Breast epithelium (tissue), 4 donors: ENCODE results near the gene ABCC1. TPM values are rescaled to one million over a fixed set of nuclear protein-coding genes. Genes with fewer than 3 reads are reported as not detected.
"Not testable (repeated sequence)": the region's sequence is repeated elsewhere in the genome, so short reads cannot be mapped to it uniquely, and the experiment has no call there.

Experiments
- DNase-seq, 2 donors: peaks; one replicate each; pipeline ENCODE4 v3.0.0-alpha.2; 2019; ENCODE audit warnings: low spot score in 2 of 2
- H3K27ac ChIP-seq, 2 donors: fragments of 200-600 bp; sonication (generic) in 1 of 2; one replicate each; pipeline ENCODE4 v1.5.1; 2016 to 2019; ENCODE audit warnings: mild to moderate bottlenecking in 1 of 2
- H3K27me3 ChIP-seq, 2 donors: fragments of 200-600 bp; sonication (generic) in 1 of 2; one replicate each; pipeline versions ENCODE4 v1.5.1 to v1.6.0; 2017 to 2019; ENCODE audit warnings: control low read depth in 1 of 2, mild to moderate bottlenecking in 1 of 2
- H3K36me3 ChIP-seq: fragments of 200-600 bp; one replicate; pipeline ENCODE4 v1.5.1; 2019
- H3K4me1 ChIP-seq, 2 donors: fragments of 200-600 bp; sonication (generic); one replicate each; pipeline ENCODE4 v1.5.1; 2016 to 2019; ENCODE audit warnings: control low read depth in 1 of 2
- H3K4me3 ChIP-seq, 3 donors: fragments of 200-600 bp; sonication (generic); 1 replicate in 2 of 3; 2 replicates in 1 of 3; pipeline ENCODE4 v1.5.1; 2016 to 2019; ENCODE audit warnings: mild to moderate bottlenecking in 3 of 3, moderate library complexity in 2 of 3
- H3K9me3 ChIP-seq, 2 donors: fragments of 200-600 bp; sonication (generic) in 1 of 2; one replicate each; pipeline ENCODE4 v1.5.1; 2016 to 2019; ENCODE audit warnings: control low read depth in 1 of 2
- CTCF ChIP-seq, 3 donors: fragments of 450-650 bp; IDR thresholded peaks; one replicate each; pipeline ENCODE4 v1.5.1; 2016 to 2017; ENCODE audit warnings: antibody characterized with exemption in 3 of 3, mild to moderate bottlenecking in 3 of 3, moderate library complexity in 3 of 3
- POLR2A ChIP-seq: fragments of 450-650 bp; IDR thresholded peaks from one replicate; pipeline ENCODE4 v1.6.1; 2016; ENCODE audit warnings: antibody characterized with exemption, mild to moderate bottlenecking, moderate library complexity
- POLR2AphosphoS5 ChIP-seq, 3 donors: sonication (generic); formaldehyde crosslinking; IDR thresholded peaks; one replicate each; pipeline ENCODE4 v1.6.1; 2017; ENCODE audit warnings: antibody characterized with exemption in 3 of 3
- intact Hi-C: fragments of 100-400 bp; cut with DNase I; formaldehyde crosslinking; loops from one replicate; pipeline ENCODE4 v1.15.1; 2023; ENCODE audit warnings: low total_unique reads
- total RNA-seq, 3 donors: library from RNA; depleted of rRNA; stranded (reverse); fragments of >200 nt; gene quantifications; one replicate each; pipeline ENCODE4 v1.1.0, GENCODE V29; 2016

ABCC1 gene
- total RNA-seq, 3 donors from 2014 or later = 14.6 to 26.9 (median 21.3) TPM

- intact Hi-C loops = loop anchor here (2.0 kb wide), 1 partner anchor 65 kb away; no protein-coding TSS in a partner anchor
- Histone ChIP-seq H3K27me3 (no peaks in the 10 kb centered on the region), H3K9me3 (no peaks in the 10 kb centered on the region), H3K27ac (no peak overlapping the region), H3K36me3 (no peaks in the 10 kb centered on the region), H3K4me1 (no peaks in the 10 kb centered on the region), H3K4me3 (no peak overlapping the region)
- TF ChIP-seq POLR2A (no peak), POLR2AphosphoS5 (IDR thresholded peaks at IDR 0.05) (no peak), CTCF (IDR thresholded peaks at IDR 0.05) (no peak)
- DNase-seq = no peak
Measured at GRCh38 chr16:15907863-15908478, 41.4 kb upstream of the ABCC1 start.

GRCh38 chr16:15911198-15911597 lies 38.2 kb upstream of the ABCC1 start:
- intact Hi-C loops = no loop called here
- DNase-seq = no peak
- H3K27me3 ChIP-seq = no peaks in the 10 kb centered on the region

GRCh38 chr16:15913046-15913698 lies 36.2 kb upstream of the ABCC1 start:
- Histone ChIP-seq H3K36me3 (no peaks in the 10 kb centered on the region), H3K4me3 (no peak overlapping the region), H3K9me3 (no peaks in the 10 kb centered on the region), H3K27me3 (no peaks in the 10 kb centered on the region), H3K4me1 (no peaks in the 10 kb centered on the region), H3K27ac (no peak overlapping the region)
- intact Hi-C loops = no loop called here
- TF ChIP-seq CTCF (IDR thresholded peaks at IDR 0.05) = no peak
- no peak for TF ChIP-seq POLR2A
- no peak for TF ChIP-seq POLR2AphosphoS5 (IDR thresholded peaks at IDR 0.05)
- no peak for DNase-seq

More at GRCh38 chr16:15911198-15911597, 38.2 kb upstream of the ABCC1 start:
- TF ChIP-seq POLR2AphosphoS5 (IDR thresholded peaks at IDR 0.05) = no peak
- no peak for TF ChIP-seq CTCF (IDR thresholded peaks at IDR 0.05)
- TF ChIP-seq POLR2A = no peak
- Histone ChIP-seq H3K27ac (no peak overlapping the region), H3K4me1 (no peaks in the 10 kb centered on the region), H3K4me3 (no peak overlapping the region), H3K36me3 (no peaks in the 10 kb centered on the region), H3K9me3 (no peaks in the 10 kb centered on the region)

GRCh38 chr16:15915555-15916081 lies 33.8 kb upstream of the ABCC1 start:
- Histone ChIP-seq H3K27ac (no peak overlapping the region), H3K4me3 (no peak overlapping the region), H3K9me3 (no peaks in the 10 kb centered on the region), H3K36me3 (no peaks in the 10 kb centered on the region), H3K4me1 (no peaks in the 10 kb centered on the region), H3K27me3 (no peaks in the 10 kb centered on the region)
- intact Hi-C loops = no loop called here
- no peak for DNase-seq
- TF ChIP-seq POLR2AphosphoS5 (IDR thresholded peaks at IDR 0.05) (no peak), POLR2A (no peak), CTCF (IDR thresholded peaks at IDR 0.05) (no peak)

- Histone ChIP-seq H3K4me3 (no peak overlapping the region), H3K27me3 (no peaks in the 10 kb centered on the region), H3K36me3 (no peaks in the 10 kb centered on the region), H3K4me1 (no peaks in the 10 kb centered on the region), H3K27ac (no peak overlapping the region), H3K9me3 (no peaks in the 10 kb centered on the region)
- TF ChIP-seq POLR2AphosphoS5 (IDR thresholded peaks at IDR 0.05) (no peak), CTCF (IDR thresholded peaks at IDR 0.05) (no peak), POLR2A (no peak)
- DNase-seq = no peak
- intact Hi-C loops = no loop called here
Measured at GRCh38 chr16:15916323-15916722, 33.1 kb upstream of the ABCC1 start.

- H3K4me1 ChIP-seq, H3K27me3 ChIP-seq, H3K27ac ChIP-seq, H3K36me3 ChIP-seq, intact Hi-C loops, H3K4me3 ChIP-seq, H3K9me3 ChIP-seq, DNase-seq: not testable (repeated sequence)
Measured at GRCh38 chr16:15918314-15918713, 31.1 kb upstream of the ABCC1 start.
